ENCODE data around the gene PTMS. TPM values are rescaled to one million over a fixed set of nuclear protein-coding genes. Genes with fewer than 3 reads are reported as not detected.

The PTMS gene
- total RNA-seq, 1 donor from 2014 or later = 320 TPM

DNA sequence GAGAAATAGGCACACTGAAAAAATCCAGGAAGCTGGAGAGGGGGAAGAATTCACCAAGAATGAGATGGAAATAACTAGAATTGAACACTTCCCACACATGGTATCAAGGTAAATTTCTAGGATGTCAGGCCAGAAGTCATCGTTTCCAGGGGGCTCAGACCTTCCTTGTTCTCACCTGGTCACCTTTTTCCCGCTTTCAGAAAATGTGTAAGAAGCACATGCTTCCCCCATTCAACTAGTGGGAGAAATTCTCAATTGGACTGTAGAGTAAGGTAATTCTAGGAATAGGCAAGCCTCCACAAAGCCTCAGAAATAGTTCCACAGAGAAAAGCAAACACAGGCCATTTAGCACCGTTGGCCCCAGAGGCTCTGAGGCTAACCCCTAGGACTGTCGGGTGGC is 2.8 kb upstream of the PTMS start:
- peaks cover 3% of the 10 kb centered on the region for H3K9me3 Mint-ChIP-seq
- TF ChIP-seq CTCF (IDR thresholded peaks at IDR 0.05; ENCODE audit: unreplicated experiment) = no peak
- H3K27ac Mint-ChIP-seq = peak overlapping the region; percentile 91
- DNase-seq (ENCODE audit: low spot score in 2 of 2, unreplicated experiment in 2 of 2) = no peak
- H3K36me3 Mint-ChIP-seq = no peaks in the 10 kb centered on the region
- peak overlapping the region; percentile 46 for H3K4me3 Mint-ChIP-seq
- H3K27me3 Mint-ChIP-seq (ENCODE audit: low read depth) = no peaks in the 10 kb centered on the region
- peaks cover 45% of the 10 kb centered on the region for H3K4me1 Mint-ChIP-seq

DNA sequence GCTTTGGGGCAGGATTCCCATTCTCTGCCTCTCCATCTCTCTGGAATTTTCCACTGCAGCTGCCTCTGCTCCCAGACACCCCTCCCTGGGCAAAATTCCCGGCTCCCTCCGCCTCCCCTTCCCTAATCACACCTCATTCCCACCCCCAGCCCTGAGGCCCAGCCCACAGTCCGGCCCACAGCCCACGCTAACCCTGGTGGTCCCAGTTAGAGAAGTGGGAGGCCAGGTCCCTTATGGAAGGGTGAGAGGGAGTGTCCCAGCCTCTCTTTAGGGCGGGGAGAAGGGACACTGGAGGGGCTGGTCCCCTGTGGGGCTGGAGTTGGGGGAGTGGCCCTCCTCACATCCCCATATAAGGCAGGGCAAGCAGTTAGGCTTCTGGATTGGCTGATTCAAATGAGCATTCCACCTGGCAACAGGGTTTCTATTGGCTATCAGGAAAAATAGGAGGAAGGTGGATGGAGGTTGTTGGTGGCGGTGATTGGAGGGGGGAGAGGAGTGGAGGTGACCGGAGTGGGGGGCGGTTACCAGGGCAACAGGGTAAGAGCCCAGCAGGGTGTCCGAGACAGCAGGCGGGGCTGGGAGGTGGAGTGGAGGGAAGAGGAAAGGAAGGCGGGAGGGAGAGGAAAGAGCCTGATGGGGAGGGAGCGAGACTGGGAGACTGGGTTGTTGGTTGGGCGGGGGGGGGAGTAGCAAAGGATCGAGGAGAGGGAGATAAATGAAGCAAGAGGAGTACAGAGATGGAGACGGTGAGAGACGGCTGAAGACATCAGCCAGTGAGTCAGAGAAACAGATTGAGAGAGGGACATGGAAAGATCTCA is 1.9 kb upstream of the PTMS start:
- DNase-seq (ENCODE audit: low spot score in 2 of 2, unreplicated experiment in 2 of 2) = peak; percentile 82 to 85
- no peak for TF ChIP-seq CTCF (IDR thresholded peaks at IDR 0.05; ENCODE audit: unreplicated experiment)

DNA sequence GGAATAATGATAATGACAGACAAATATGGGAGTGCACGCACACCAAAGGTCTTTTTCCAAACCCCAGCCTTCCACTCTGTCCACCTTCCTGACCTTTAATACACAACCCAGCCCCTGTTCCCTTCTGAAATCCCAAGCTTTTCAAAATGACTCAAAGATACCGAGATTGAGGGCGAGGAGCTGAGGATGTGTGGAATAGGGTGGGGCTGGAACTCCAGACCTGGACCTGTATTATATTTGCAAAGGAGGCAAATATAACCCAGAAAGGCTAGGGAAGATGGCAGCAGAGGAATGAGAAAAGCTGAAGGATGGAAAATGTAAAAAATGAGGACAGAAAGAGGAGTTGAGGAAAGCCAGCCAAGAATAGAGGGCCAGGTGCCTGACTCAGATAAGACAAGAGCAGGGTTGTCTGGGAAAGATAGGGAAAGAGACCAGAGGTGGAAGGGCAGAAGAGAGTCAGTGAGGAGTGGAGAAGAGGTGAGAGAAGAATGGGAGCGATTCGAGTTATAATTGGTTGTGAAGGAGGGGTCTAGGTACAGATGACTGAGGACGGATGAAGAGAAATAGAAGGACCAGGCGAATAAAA is 1.0 kb upstream of the PTMS start:
- TF ChIP-seq CTCF (IDR thresholded peaks at IDR 0.05; ENCODE audit: unreplicated experiment) = no peak
- H3K36me3 Mint-ChIP-seq = no peaks in the 10 kb centered on the region
- peak overlapping the region; percentile 63 for H3K4me3 Mint-ChIP-seq
- peaks cover 3% of the 10 kb centered on the region for H3K9me3 Mint-ChIP-seq
- peak overlapping the region; percentile 90 for H3K27ac Mint-ChIP-seq
- H3K27me3 Mint-ChIP-seq (ENCODE audit: low read depth) = no peaks in the 10 kb centered on the region
- no peak for DNase-seq (ENCODE audit: low spot score in 2 of 2, unreplicated experiment in 2 of 2)
- H3K4me1 Mint-ChIP-seq = peaks cover 55% of the 10 kb centered on the region

More for the DNA sequence above, 1.9 kb upstream of the PTMS start:
- H3K36me3 Mint-ChIP-seq = no peaks in the 10 kb centered on the region
- peak overlapping the region; percentile 91 for H3K27ac Mint-ChIP-seq
- no peaks in the 10 kb centered on the region for H3K27me3 Mint-ChIP-seq (ENCODE audit: low read depth)
- peak overlapping the region; percentile 46 for H3K4me3 Mint-ChIP-seq
- peaks cover 3% of the 10 kb centered on the region for H3K9me3 Mint-ChIP-seq
- H3K4me1 Mint-ChIP-seq = peaks cover 53% of the 10 kb centered on the region

DNA sequence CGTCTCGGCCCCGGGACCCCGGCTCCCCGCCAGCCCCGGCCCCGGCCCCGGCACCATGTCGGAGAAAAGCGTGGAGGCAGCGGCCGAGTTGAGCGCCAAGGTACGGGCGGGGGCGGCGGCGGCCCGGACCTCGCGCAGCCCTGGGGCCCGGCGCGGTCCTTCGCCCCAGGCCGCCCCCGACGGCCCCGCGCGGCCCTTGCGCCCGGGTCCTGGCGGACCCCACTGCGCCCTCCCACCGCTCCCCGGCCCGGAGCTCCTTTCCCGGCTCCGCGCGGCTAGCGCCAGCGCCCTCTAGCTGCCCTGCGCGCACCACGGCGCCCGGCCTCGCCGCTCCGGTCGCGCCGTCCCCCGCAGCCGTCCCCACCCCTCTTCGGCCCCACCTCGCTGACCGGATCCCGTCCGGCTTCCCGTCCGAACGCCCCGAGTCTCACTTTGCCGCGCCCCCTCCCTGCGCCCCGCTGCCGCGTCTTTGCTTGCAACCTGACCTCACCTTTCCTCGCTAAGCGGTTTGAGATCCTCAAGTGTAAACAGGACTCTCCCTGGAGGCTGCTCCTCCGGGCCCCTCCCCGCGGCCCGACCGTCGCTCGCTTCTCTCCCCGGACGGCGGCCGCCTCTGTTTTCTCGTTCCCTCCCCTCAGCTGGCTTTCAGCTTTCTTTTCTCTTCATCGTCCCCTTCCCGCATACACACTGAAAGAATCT is 637 bp downstream of the PTMS start:
- peak; percentile 35 for TF ChIP-seq CTCF (IDR thresholded peaks at IDR 0.05; ENCODE audit: unreplicated experiment)
- Mint-ChIP-seq H3K4me3 (peak overlapping the region; percentile 92), H3K27me3 (ENCODE audit: low read depth) (peaks cover 4% of the 10 kb centered on the region), H3K4me1 (peaks cover 55% of the 10 kb centered on the region), H3K27ac (peak overlapping the region; percentile 87), H3K9me3 (peaks cover 3% of the 10 kb centered on the region), H3K36me3 (peaks cover 10% of the 10 kb centered on the region)
- peak; percentile 61 to 80 for DNase-seq (ENCODE audit: low spot score in 2 of 2, unreplicated experiment in 2 of 2)

DNA sequence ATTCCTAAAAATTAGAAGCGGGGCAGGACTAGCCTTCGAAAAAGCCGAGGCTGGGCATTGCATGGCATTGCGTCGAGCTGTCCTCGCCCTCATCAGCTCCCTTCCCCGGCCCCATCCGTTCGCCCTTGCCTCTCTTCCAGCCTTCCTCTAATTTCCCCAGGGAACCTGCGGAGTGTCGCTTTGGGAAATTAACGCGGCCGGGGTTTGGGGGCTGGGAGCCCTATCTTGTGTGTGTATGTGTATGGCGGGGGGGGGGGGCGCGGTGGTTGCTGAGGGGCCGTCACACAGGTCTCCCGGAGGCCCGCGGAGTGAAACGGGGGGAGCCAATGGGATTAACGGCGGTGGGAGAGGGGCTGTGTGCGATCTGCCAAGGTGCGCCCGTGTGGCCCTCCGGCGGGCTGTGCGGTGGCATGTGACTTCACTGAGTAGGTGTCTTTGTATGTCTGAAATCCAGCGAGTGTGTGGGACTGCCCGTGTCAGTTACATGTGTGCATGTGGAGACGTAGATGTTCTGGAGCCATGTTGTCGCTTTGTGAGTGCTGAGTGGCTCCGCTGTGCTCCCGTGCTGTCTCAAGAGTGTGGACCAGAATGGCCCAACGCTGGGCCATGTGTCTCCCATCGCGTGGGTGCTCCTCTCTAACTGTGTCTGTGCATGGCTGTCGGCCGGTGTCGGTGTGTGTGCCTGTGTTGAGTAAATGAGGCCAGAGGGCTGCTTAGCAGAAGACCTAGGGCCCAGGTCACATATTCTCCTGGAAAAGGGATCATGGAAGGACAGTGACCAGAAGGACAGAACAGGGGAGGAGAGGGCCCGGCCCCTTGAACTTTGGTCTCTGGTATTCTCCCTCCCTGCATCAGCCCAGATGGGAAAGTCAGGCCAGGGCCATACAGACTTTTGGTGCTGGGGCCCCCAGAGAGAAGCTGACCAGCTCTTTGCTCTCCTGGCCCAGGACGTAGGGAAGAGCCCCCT is 1.5 kb downstream of the PTMS start:
- peaks cover 9% of the 10 kb centered on the region for H3K27me3 Mint-ChIP-seq (ENCODE audit: low read depth)
- H3K4me1 Mint-ChIP-seq = peaks cover 49% of the 10 kb centered on the region
- peaks cover 13% of the 10 kb centered on the region for H3K36me3 Mint-ChIP-seq
- peak overlapping the region; percentile 87 for H3K27ac Mint-ChIP-seq
- no peaks in the 10 kb centered on the region for H3K9me3 Mint-ChIP-seq
- TF ChIP-seq CTCF (IDR thresholded peaks at IDR 0.05; ENCODE audit: unreplicated experiment) = no peak
- no peak for DNase-seq (ENCODE audit: low spot score in 2 of 2, unreplicated experiment in 2 of 2)
- peak overlapping the region; percentile 92 for H3K4me3 Mint-ChIP-seq
